Stromal cell of bone marrow (primary cell): Measurements from ENCODE around the gene TRIM44.

Source experiments
- DNase-seq: peaks from one replicate; pipeline ENCODE4 v3.0.0-alpha.2; 2012; ENCODE audit warnings: low read depth

The TRIM44 gene

GRCh38 chr11:35717520-35717919 is 54.9 kb downstream of the TRIM44 start:
- no peak for DNase-seq

- no peak for DNase-seq
Measured at GRCh38 chr11:35721651-35722282, 59.2 kb downstream of the TRIM44 start.

DNA sequence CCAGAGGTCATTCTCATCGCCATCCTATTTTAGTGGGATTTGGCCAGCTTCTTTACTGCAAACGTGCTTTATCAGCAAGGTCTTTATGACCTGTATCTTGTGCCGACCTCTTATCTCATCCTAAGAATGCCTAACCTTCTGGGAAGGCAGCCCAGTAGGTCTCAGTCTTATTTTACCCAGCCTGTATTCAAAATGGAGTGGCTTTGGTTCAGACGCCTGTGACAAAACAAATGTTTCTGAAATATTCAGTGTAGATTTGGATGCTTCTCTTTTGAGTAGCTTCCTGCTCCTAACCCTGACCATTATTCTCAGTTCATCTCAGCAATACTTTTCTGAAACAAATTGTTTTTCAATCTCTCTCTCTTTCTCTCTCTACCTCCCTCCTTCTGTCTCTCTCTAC is 60.1 kb downstream of the TRIM44 start:
- DNase-seq, result no peak

- DNase-seq, result no peak
Measured at GRCh38 chr11:35723493-35723892, 60.9 kb downstream of the TRIM44 start.

- no peak for DNase-seq
Measured at GRCh38 chr11:35723913-35724312, 61.3 kb downstream of the TRIM44 start.

DNA sequence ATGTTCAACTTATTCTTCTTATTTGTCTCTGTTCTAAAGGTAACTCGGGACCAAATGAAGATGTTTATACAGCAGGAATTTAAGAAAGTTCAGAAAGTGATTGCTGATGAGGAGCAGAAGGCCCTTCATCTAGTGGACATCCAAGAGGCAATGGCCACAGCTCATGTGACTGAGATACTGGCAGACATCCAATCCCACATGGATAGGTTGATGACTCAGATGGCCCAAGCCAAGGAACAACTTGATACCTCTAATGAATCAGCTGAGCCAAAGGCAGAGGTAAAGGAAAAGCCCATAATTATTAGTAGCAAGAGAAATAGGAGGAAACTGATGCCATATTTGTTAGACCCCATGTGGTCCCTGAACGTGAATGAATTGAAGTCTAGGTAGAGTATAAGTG is 63.3 kb downstream of the TRIM44 start:
- peak; percentile 37 for DNase-seq

GRCh38 chr11:35727140-35727539 is 64.6 kb downstream of the TRIM44 start:
- DNase-seq, result no peak

GRCh38 chr11:35730254-35730653 is 67.7 kb downstream of the TRIM44 start:
- no peak for DNase-seq

DNA sequence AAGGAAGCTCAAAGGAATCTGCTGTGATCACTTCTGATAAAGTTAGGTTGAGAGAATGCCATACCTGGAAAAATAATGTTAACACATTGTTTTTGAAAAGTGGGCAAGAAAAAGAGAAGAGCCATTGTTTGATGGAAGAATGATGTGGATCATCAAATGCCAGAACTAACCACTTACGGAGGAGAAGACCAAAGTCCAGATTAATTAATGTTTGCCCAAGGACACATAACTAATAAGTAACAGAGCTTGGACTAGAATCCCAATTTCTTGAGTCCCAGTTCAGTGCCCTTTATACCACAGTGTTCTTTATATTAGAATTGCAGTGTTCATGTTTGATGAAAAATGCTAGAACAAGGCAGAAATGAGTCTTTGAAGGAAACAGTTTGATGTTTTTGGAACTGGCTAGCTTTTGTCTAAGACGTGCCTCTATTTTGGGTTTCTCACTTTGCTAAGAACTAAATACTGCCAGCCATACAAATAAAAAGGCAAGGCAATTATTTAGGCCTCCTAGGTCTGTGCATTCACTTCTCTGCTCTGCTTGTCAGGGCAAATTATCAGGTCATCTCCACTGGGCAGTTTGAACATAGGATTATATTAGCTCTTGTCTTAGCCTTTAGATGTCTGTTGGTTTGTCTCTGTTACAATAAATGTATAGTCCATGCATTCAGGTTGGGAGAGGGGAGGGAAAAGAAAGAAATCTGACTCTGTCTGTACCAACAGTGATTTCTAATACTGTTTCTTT is 72.3 kb downstream of the TRIM44 start:
- DNase-seq, result no peak

DNA sequence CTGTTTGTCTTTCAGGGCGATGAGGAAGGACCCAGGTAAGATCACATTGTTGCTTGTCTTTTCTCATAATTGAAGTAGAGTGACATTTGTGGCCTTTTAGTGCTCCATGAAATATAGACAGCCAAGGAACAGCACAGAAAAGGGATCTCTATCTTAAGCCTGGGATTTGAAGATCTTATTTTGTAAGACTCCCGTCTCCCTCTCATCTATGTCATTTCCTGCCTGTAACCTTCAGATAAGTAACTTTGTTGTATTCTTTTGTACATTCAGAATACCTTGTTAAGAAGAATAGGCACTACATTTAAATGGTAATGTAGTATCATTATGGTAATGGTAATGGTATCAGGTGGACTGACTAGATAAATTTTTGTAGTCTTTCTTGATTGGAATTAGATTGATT is 72.8 kb downstream of the TRIM44 start:
- no peak for DNase-seq

DNA sequence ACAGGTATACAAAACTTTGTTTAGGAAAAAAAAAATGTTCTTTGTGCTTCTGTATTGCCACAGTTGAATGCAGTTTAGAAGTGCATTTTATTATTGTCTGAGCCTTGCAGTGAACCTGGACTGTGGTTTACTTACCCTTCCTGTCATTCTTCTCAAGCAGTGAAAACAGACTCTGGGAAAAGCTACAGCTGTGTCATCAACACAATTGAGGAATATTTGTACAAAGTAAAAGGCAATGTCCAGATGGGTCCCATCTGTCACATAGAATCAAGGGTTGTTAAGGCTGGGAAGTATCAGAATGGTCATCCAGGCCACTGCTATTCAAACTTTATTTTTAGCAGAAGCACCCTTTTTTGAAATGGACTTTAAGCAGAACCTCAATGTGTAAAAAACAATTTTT is 73.3 kb downstream of the TRIM44 start:
- no peak for DNase-seq

DNA sequence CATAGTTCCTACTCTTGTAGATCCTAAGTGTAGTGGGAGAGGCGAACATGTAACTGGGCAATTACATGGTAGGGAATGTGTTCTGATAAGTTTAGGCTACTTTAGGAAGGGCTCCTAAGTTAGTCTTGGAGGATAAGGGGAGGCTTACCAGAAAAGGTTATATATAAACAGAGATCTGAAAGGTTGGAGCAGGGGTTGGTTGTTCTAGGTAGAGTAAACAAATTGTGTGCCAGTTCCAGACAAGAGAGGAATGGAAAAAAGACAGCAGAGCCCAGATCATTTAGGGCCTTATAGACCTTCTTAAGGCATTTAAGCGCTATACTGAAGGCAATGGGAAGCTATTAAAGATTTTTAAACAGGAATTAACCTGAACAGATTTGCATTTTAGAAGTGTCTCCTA is 74.4 kb downstream of the TRIM44 start:
- DNase-seq, result no peak

DNA sequence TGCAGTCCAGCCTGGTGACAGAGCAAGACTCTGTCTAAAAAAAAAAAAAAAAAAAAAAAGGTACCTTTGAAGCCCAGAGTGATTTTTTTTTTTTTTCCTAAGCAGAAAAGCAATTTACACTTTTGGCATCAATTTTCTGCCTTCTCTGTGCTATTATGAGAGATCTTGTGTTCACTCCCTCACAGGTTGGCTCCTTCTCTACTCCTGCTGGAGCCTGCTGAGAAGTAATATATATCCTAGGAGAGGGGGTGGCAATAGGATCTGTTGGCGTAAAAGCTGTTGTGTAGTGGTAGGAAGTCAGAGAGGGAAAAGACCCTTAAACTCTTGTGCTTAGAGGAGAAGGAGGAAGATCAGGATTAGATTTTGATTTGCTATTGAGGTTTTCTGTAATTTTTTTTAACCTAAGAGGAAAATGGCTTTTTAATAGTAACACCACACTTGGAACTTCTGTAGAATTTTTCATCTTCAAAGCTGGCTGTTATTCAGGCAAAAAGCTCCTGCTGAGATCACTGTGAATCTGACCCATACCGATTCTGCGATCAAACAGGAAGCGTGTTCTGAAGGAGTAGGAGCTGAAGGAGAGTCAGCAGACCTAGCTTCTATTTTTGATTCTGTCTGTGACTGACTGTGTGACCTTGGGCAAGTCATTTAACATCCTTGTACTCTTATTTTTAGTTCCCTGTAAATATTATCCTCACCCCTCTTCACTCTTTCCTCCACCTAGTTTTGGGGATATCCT is 77.7 kb downstream of the TRIM44 start:
- DNase-seq, result no peak

DNA sequence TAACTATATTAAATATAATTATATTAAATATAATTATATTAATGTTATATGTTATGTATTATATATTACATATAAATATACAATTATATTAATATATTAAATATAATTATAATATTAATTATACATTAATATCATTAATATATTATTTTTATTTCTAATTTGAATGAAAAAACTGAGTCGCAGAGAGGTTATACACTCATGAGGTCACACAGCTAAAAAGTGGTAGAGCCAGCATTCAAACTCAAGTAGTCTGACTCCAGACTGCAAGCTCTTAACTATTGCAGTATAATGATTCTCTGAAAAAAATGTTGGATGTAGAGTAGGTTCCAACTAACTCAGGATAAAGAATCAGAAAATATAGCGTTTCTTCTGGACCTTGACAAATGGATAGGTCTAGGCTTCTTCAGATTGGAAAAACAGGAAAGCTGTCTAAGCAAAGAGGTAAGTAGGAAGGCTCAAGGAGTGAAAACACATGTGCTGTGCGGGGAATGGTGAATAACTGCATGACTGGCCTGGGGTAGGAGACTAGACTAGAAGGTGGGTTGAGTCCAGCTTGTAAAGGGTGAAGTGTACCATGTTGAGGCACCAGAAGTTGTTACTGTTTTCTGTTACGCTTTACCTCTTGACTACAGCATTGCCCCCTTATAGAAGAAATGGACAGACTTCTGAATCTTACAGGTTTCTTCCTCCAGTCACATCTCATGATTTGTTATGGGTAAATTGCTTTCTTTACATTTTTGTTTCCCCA is 80.3 kb downstream of the TRIM44 start:
- DNase-seq, result no peak

DNA sequence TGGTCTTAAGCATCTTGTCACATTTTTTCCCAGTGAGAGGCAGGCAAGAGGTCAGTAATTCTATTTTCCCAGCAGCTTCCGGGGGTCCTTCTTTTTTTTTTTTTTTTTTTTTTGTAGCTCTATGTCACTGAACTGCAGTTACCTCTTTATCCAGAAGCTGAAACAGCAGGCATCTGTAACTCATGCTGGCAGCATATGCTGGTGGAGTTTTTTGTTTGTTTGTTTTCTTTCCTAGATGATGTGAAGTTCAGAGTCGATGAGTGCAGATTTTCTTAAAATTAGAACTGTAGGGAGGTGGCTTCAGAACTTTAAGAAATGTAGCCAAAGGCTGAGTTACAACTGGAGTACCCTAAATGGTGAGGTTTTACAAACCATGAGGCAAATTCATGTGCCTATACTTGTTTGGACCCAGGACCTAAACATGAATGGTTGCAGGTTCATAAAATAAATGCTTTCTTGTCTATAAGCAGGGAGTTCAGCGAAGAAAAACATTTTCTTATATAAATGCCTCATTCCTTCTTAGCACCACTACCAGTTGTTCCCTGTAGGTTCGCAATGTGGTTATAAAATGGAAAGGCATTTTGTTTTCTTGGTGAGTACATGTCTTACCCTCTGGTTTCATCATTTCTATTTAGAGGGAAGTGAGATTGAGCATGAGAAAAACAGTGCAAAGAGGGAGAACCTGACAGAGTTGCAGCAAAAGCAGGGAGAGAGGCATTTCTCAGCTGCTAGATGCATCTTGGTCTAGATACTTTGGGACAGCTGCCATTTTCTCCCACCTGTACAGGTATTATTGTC is 84.0 kb downstream of the TRIM44 start:
- DNase-seq, result peak; percentile 14

GRCh38 chr11:35747668-35748067 is 85.1 kb downstream of the TRIM44 start:
- DNase-seq, result no peak

GRCh38 chr11:35748644-35749043 is 86.1 kb downstream of the TRIM44 start:
- DNase-seq, result no peak

- no peak for DNase-seq
Measured at GRCh38 chr11:35750315-35750714, 87.7 kb downstream of the TRIM44 start.

GRCh38 chr11:35750981-35751663 is 88.5 kb downstream of the TRIM44 start:
- no peak for DNase-seq

GRCh38 chr11:35751664-35752061 is 89.1 kb downstream of the TRIM44 start:
- DNase-seq, result no peak

DNA sequence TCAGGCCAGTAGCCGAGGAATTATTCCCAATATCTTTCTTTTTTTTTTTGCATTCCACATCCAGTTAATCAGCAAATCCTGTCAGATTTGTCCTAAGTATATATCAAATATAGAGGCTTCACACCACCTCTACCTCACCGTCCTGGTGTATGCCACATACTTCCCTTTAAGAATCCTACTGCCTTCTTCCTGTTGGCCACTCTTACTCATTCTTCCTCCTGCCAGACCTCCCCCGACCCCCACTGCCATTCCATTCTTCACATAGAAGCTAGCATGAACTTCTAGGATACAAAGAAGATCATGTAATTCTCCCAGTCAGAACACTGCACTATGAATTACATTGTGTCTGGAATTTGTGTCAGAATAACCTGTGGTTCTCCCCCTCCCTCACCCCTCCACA is 89.5 kb downstream of the TRIM44 start:
- DNase-seq, result no peak
